NCI-H128 (cell line): ENCODE measurements around the gene TBCD.

Experiments used
- DNase-seq: peaks from one replicate; lab custom pipeline; 2025; ENCODE audit not compliant: unreplicated experiment; lab: John Stamatoyannopoulos, UW

The TBCD gene

GRCh38 chr17:82898976-82899514 is 147.2 kb downstream of the TBCD start:
- DNase-seq: no peak

DNA sequence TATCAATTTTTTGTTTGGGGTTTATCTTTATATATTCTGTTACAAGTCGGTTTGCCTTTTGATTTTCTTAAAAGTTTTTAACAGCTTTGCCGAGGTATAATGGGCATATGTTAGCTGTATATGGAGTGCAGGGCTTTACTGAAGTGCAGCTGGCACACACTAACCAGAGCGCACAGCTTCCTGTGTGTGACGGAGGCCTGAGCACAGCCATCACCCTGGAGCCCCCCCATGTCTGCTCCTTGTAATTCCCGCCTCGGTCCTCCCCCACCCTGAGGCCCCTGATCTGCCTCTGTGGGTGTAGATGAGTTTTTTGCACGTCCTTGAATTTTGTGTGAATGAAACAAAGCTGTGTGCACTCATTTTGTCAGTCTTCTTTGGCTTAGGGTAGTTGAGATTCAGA is 148.1 kb downstream of the TBCD start:
- DNase-seq: no peak

DNA sequence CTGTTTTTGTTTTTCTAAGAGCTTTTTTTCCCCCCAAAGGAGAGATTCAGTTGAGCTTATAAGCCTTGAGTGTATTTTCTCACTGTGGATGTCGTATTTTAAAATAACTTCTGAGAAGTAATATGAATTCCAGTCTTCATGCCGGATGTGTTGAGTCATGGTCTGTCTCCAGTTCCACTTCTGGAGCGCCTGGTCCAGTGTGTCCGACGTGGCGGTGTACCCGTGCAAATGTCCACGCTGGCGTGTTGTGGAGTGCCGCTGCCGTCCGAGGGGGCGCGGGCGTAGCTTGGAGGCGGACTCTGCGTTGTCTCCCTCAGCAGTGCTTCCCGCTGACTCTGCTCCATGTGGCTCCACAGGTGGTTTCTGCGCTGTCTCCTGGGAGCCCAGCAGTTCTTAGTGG is 148.9 kb downstream of the TBCD start:
- no peak for DNase-seq

GRCh38 chr17:82901356-82901755 is 149.5 kb downstream of the TBCD start:
- no peak for DNase-seq

DNA sequence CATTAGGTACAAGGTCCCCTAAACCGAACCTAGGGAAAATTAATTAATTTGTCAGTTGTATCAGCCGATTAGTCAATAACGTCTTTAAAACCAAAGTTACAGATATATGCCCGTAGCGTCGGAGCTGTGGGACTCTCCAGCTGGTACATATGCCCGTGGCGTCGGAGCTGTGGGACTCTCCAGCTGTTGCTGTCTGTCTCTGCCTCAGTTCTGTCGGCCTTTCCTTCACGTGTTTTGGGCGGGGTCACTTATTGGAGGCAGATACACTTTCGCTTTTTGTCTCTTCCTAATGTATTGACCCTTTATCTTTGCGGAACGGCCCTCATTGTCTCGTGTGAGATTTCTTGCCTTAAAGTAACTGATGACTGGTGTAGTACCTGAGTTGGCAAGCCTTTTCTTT is 150.0 kb downstream of the TBCD start:
- no peak for DNase-seq

DNA sequence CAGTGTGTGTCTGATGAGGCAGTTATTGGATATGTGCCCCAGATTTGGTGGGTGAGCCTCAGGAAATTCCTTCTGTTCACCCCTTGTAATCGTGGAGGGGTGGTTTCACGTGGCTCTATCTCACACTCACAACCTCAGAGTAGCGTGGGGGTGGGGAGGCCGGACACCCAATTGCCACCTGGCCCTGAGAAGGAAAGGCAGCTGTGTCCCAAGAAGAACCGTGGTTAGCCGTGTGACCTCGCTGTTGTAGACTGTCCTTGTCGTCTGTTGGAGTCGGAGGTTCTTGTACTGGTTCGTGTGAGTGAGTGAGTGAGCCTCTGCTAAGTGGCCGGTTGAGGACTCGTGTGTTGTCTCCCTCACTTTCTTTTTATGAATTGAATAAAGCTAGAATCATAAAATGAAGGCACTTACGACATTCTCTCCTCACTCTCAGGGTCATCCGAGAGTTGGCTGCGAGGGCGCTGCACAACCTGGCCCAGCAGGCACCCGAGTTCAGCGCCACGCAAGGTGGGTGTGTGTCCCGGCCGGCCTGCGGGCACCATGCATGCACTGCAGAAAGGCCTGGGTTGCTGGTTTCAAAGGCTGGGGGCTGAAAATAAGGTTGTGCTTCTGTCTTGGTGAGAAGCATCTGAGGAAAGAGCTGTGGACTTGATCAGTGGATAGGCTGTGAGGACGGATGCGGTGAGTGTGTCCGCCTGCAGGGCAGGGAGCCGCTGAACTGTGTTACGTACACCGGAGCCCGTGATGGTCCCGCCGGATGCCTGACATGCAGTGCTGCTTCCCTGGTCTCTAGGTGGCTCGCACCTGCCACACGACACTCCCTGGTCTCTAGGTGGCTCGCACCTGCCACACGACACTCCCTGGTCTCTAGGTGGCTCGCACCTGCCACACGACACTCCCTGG is 151.4 kb downstream of the TBCD start:
- no peak for DNase-seq

- no peak for DNase-seq
Observed at GRCh38 chr17:82905130-82905529, 153.3 kb downstream of the TBCD start.

DNA sequence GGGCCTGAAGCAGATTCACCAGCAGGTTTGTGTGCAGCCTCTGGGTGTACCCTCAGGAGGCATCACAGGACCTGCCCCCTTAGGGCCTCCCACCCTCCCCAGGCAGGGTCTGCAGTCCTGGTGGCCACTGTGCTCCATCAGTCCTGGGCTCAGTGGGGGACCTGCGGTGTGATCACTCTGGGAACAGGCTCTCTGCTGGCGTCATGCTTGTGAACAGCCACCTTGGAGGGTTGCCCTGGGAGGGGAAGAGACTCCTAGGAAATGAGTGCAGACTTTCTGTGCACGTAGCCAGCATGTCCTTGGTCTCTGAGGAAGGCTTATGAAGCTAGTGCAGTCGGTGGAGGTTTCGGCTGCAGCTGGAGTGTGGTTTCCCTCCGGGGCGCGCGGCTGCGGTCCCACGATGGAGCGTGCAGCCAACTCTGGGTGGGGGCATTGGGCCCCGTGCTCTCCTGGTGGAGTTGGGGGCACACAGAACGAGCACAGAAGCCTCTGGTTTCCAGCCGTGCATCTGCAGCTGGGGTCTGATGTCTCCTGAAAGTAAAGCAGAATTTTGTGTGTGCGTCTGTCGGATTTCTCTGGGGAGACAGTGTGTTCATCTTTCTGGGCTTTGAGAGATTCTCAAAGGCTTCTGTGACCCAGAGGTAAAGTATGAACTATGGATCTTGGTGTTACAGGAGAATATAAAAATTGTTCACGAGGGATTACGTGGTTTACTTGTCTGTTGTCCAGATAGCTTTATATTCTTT is 156.1 kb downstream of the TBCD start:
- no peak for DNase-seq

GRCh38 chr17:82908543-82909160 is 156.8 kb downstream of the TBCD start:
- no peak for DNase-seq

DNA sequence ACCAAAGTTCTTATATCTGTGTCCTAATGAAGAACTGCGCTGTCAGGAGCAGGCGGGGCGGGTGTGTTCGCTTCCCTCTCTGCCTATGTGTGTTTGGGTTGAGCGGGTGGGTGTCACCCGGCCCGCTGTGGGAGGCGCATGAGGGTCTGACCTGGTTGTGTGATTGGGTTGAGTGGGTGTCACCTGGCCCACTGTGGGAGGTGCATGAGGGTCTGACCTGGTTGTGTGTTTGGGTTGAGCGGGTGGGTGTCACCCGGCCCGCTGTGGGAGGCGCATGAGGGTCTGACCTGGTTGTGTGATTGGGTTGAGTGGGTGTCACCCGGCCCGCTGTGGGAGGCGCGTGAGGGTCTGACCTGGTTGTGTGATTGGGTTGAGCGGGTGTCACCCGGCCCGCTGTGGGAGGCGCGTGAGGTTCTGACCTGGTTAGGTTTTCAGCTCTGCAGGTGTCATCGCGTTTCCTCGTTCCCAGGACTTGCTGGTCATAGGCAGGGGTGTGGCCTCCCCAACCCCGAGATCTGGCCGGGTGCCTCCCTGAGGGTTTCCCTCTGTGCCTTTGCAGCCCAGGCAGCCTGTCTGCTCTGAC is 157.5 kb downstream of the TBCD start:
- DNase-seq: no peak

DNA sequence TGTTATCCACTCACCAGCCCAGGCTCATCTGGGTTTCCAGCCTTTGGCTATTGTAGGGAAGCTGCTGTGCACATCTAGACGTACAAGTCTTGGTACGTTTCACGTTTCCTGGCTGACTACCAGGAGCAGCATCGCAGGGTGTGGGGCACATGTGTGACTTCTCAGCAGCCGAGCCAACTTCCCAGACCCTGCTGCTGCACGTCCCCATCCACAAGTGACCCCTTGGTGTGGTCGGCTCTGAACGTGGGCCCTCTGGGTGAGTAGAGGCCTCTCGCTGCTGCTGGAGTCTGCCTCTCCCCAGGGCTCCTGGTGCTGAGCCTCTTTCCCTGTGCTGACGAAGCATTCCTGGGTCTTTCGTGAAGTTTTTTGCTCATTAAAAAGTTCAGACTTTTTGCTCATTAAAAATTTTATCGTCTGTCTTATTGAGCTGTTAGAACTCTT is 158.2 kb downstream of the TBCD start:
- DNase-seq: no peak

GRCh38 chr17:82910770-82911169 is 158.9 kb downstream of the TBCD start:
- DNase-seq: no peak

DNA sequence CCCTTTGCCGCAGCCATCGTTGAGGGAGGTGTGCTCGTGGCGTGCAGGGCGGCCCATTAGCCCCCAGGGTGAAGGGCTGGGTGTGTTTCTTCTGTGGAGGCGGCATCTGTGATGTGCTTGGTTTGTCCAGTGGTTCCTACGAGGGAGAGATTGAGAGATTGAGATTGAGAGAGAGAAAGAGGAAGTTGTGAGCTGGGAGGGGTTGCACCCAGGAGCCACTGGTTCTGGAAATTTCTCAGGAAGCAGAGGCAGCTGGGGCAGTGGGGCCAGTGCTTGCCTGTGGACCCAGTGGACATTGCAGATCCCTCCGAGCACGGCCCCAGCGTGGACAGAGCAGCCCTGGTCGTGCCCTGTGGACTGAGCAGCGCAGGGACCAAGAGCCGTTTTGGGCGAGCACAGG is 160.0 kb downstream of the TBCD start:
- DNase-seq: no peak

DNA sequence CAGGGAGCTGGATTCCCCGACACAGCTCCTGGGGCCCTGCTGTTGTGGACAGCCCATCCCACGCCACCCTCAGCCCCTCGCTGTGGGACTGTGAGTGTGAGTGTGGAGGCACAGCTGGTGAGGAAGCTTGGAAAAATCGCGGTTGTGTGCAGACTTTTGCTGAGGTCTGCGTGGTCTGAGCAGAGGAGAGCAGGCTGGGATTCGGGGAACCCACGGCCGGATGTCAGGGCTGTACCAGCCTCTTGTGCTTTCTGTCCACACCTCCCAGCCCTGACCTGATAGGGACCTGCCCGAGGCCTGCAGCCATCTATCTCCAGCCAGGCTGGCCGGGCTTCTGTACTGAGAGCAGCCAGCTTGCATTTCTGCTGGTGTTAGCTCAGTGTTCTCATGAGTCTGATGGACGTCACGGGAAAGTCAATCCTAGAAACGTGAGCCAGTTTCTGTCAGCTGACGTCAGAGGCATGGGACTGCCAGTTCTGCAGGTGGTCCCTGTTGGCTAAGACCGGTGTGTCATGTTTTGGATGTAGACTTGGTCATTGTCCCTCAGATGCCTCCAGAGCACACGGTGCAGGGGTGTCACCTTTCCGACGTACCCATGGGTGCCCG is 160.7 kb downstream of the TBCD start:
- DNase-seq: no peak

- no peak for DNase-seq
Observed at GRCh38 chr17:82913304-82914043, 161.6 kb downstream of the TBCD start.

GRCh38 chr17:82914375-82914774 is 162.5 kb downstream of the TBCD start:
- DNase-seq: no peak

DNA sequence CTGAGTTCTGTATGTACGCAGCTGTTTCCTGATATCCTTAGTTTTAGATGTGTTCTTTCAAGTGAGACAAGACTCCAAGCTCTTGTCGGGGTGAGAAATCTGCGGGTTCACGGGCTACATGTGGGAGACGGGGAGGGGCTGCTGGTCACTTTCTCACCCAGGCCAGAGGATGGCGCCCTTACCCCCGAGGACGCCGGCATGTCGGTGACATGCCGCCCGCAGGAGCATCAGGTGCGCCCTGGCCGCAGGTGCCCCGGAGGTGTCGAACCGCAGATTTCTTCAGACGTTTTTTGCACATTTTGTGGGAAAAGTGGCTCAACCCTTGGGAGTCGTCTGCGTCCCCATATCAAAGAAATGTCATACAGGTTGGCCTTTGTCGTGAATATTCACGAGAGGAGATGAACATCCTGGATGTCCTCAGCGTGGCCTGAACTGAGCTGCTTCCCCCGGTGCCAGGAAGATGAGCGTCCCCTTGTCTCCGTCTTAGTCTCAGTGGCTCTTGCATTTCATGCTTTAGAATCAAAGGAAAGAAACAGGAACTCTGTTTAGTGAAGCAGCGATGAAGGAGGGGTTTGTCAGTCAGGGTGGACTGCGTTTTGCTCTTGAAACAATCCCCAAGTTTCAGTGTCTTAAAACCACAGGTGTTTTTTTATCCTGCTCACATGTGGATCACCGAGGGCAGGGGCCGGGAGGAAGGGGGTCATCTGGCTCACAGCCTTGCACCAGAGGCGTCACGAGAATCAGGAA is 163.3 kb downstream of the TBCD start:
- no peak for DNase-seq

- no peak for DNase-seq
Observed at GRCh38 chr17:82915757-82916027, 163.8 kb downstream of the TBCD start.

- no peak for DNase-seq
Observed at GRCh38 chr17:82917699-82918345, 166.0 kb downstream of the TBCD start.
